GM12875 (cell line): ENCODE measurements around the gene HTR1D.

Experiments
- H3K4me3 ChIP-seq: one replicate; pipeline ENCODE4 v1.5.1; 2011; ENCODE audit warnings: low read depth, low read length, control low read depth
- CTCF ChIP-seq: IDR thresholded peaks from 2 replicates; pipeline ENCODE4 v1.5.1; 2011; ENCODE audit warnings: low read depth, mild to moderate bottlenecking, control low read depth, inconsistent platforms, low read length, moderate library complexity, borderline replicate concordance; ENCODE audit not compliant: insufficient read depth

The HTR1D gene

GRCh38 chr1:23215751-23216449 lies 1.4 kb downstream of the HTR1D start:
- no peak overlapping the region for H3K4me3 ChIP-seq
- no peak for TF ChIP-seq CTCF

- TF ChIP-seq CTCF: no peak
Measured at GRCh38 chr1:23215291-23215690, 2.0 kb downstream of the HTR1D start.

DNA sequence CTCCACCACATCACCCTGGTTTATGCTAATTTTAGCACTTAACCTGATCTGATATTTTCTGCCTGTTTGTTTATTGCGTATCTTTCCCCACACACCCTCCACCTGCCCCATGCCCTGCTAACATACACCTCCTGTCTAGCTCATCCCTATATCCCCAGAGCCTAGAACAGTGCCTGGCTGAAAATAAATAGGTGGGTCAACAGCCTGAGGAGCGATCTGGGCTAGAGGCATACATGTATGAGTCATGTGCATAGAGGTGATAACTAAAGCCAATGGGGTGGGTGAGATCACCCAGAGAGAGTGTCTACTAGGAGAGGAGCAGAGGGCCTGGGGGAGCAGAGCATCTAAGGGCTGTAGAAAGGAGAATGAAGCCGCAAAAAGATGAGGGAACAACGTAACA lies 2.7 kb downstream of the HTR1D start:
- TF ChIP-seq CTCF: no peak
- no peak overlapping the region for H3K4me3 ChIP-seq

More at GRCh38 chr1:23215291-23215690, 2.0 kb downstream of the HTR1D start:
- H3K4me3 ChIP-seq: no peak overlapping the region

- no peak overlapping the region for H3K4me3 ChIP-seq
- TF ChIP-seq CTCF: no peak
Measured at GRCh38 chr1:23211955-23212354, 5.3 kb downstream of the HTR1D start.

DNA sequence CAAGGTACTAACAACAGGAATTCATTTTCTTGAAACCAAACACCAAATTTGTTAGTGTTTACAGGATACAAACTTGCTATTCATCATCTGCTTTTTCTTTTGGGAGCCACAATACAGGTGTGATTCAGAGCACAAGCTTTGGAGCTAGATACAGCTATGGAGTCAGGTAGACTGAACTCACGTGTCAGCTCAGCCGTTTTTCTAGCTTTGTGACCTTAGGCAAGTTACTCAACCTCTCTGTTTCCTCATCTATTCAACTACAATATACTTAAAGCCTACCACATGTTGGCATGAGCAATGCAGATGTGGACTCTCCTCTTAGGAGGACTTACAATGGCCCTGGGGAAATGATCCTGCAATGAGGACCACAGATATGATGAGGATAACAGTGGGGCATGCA lies 6.3 kb downstream of the HTR1D start:
- H3K4me3 ChIP-seq: no peak overlapping the region
- TF ChIP-seq CTCF: no peak

- no peak overlapping the region for H3K4me3 ChIP-seq
- 0 out of 2 replicates have a peak, but pooled peaks have one; percentile 13 for TF ChIP-seq CTCF
Measured at GRCh38 chr1:23210351-23210785, 6.9 kb downstream of the HTR1D start.

DNA sequence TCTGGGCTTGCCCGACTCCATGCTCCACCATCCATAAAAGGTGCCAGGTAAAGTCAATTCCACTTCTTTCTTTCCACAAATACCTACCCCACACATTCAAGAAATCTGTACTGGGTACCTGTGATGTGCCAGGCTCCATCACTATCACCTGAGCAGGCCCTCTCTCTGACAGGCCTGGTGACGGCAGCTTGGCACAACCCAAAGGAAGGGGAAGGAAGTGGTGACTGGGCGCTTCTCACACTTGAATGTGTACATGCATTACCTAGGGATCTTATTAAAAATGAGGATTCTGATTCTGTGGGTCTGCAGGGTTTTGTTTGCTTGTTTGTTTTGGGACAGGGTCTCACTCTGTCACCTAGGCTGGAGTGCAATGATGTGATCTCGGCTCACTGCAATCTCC lies 7.5 kb downstream of the HTR1D start:
- no peak overlapping the region for H3K4me3 ChIP-seq
- TF ChIP-seq CTCF: no peak
